H1 (cell line): ENCODE measurements around the gene OPCML. TPM values are rescaled to one million over a fixed set of nuclear protein-coding genes. Genes with fewer than 3 reads are reported as not detected.

Experiments
- BACH1 ChIP-seq: IDR thresholded peaks from 2 replicates; pipeline ENCODE4 v1.6.1; 2012; ENCODE audit warnings: low read length, improper control_type of control experiment
- BCL11A ChIP-seq, 2 experiments: IDR thresholded peaks; one replicate each; pipeline ENCODE4 v1.6.1; 2011; ENCODE audit warnings: low read depth in 2 of 2, low read length in 2 of 2, mild to moderate bottlenecking in 2 of 2
- polyA plus RNA-seq, 7 experiments: library from polyadenylated mRNA; depleted of rRNA in 3 of 7; stranded (reverse) in 5 of 7; unstranded in 2 of 7; fragments of >200 nt in 5 of 7; fragments of 200-250 nt in 2 of 7; gene quantifications; 1 replicate in 5 of 7; 2 replicates in 1 of 7; 4 replicates in 1 of 7; pipeline versions ENCODE4 v1.2.1 to v1.2.3, GENCODE V29; 2011 to 2013; ENCODE audit warnings: missing spikeins in 2 of 7, mixed read lengths in 2 of 7
- total RNA-seq: library from RNA; stranded (reverse); fragmentation: NEBNext Ultra II Directional; extraction: Animal tissue kit (Norgen Biotek cat#: 25700); gene quantifications from 2 replicates; pipeline ENCODE4 v1.2.1, GENCODE V29; 2021

The OPCML gene
- total and polyA plus RNA-seq, 2 of the 8 experiments (the other 6 are each of a cell fraction or from before 2014, with no cell fraction given) = 2.3 to 3.1 TPM

DNA sequence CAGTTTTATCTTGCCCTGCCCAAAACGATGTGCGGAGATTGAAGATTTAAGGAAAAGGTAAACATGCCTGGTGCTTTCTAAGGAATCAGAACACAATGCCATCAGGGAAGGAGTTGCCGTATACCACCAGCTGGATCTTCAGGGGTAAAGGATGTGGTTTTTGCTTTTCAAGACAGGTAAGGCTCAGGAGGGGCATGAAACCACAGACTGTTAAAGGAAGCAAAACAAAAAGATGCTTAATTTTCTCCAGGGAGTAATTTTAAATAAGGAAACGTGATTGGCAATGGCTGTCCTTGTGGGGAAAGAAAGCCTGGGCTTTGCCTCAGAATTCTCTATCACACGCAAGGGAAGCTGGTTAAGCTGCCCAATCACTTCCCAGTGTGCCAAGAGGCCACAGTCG is 655.6 kb downstream of the OPCML start (continued):
- no peak for TF ChIP-seq BACH1
- TF ChIP-seq BCL11A (IDR thresholded peaks at IDR 0.05; ENCODE audit: low read depth in 2 of 2, low read length in 2 of 2) = no peak
